Adrenal gland (tissue), 5 donors: ENCODE data around the gene GPR50.

ENCODE experiments used
- CTCF ChIP-seq, 6 experiments: fragments of 450-650 bp in 4 of 6; fragments of 200-600 bp in 2 of 6; sonication (generic) in 1 of 6; IDR thresholded peaks; 1 replicate in 5 of 6; 2 replicates in 1 of 6; pipeline versions ENCODE4 v1.5.1 to v1.8.0; 2016 to 2021; ENCODE audit warnings: antibody characterized with exemption in 6 of 6, mild to moderate bottlenecking in 2 of 6, moderate library complexity in 1 of 6
- POLR2A ChIP-seq, 2 donors: fragments of 450-650 bp; IDR thresholded peaks; one replicate each; pipeline ENCODE4 v1.6.1; 2017; ENCODE audit warnings: antibody characterized with exemption in 2 of 2, mild to moderate bottlenecking in 2 of 2, moderate library complexity in 1 of 2
- donor health status: DM: no; HTN: no; CAD: no.

GRCh38 chrX:151228935-151229334 is 52.6 kb downstream of the GPR50 start:
- no peak for TF ChIP-seq CTCF (IDR thresholded peaks at IDR 0.05)
- no peak for TF ChIP-seq POLR2A (IDR thresholded peaks at IDR 0.05)
